Middle frontal gyrus (tissue), 1 donor: ENCODE data around the gene CPNE4.
"Not testable (repeated sequence)": the region's sequence is repeated elsewhere in the genome, so short reads cannot be mapped to it uniquely, and the experiment has no call there.

Experiments used
- DNase-seq: peaks from one replicate; pipeline ENCODE4 v3.0.0-alpha.2; 2015; ENCODE audit warnings: low spot score; ENCODE audit errors: extremely low spot score

Gene CPNE4

GRCh38 chr3:132034486-132035464 lies at the start of gene CPNE4:
Gene CPNE4 (minus strand): TSS chr3:132035014.
- DNase-seq, result peak; percentile 66

GRCh38 chr3:132083583-132084279 lies 48.9 kb upstream of the CPNE4 start:
- peak; percentile 16 for DNase-seq

- no peak for DNase-seq
Measured at GRCh38 chr3:132083159-132083558, 48.3 kb upstream of the CPNE4 start.

- DNase-seq, result no peak
Measured at GRCh38 chr3:132079147-132079546, 44.3 kb upstream of the CPNE4 start.

- DNase-seq, result no peak
Measured at GRCh38 chr3:132073771-132074170, 39.0 kb upstream of the CPNE4 start.

- DNase-seq, result no peak
Measured at GRCh38 chr3:132071043-132071442, 36.2 kb upstream of the CPNE4 start.

- no peak for DNase-seq
Measured at GRCh38 chr3:132064114-132064513, 29.3 kb upstream of the CPNE4 start.

- no peak for DNase-seq
Measured at GRCh38 chr3:132062535-132062934, 27.7 kb upstream of the CPNE4 start.

GRCh38 chr3:132055872-132056271 lies 21.1 kb upstream of the CPNE4 start:
- DNase-seq, result no peak

GRCh38 chr3:132047209-132047608 lies 12.4 kb upstream of the CPNE4 start:
- DNase-seq, result no peak

- DNase-seq, result not testable (repeated sequence)
Measured at GRCh38 chr3:132044874-132045273, 10.1 kb upstream of the CPNE4 start.

- DNase-seq, result no peak
Measured at GRCh38 chr3:132042681-132043080, 7.9 kb upstream of the CPNE4 start.

GRCh38 chr3:132038198-132038825 lies 3.5 kb upstream of the CPNE4 start:
- DNase-seq, result no peak

- DNase-seq, result no peak
Measured at GRCh38 chr3:132037581-132037980, 2.8 kb upstream of the CPNE4 start.

GRCh38 chr3:132037056-132037455 lies 2.2 kb upstream of the CPNE4 start:
- DNase-seq, result no peak

GRCh38 chr3:132034097-132034485 lies 723 bp downstream of the CPNE4 start:
- DNase-seq, result no peak

GRCh38 chr3:132033471-132033870 lies 1.3 kb downstream of the CPNE4 start:
- DNase-seq, result no peak

GRCh38 chr3:132032959-132033358 lies 1.9 kb downstream of the CPNE4 start:
- no peak for DNase-seq

- DNase-seq, result peak; percentile 62
Measured at GRCh38 chr3:132029182-132029902, 5.5 kb downstream of the CPNE4 start.

- no peak for DNase-seq
Measured at GRCh38 chr3:132022914-132023313, 11.9 kb downstream of the CPNE4 start.

GRCh38 chr3:132020058-132020457 lies 14.8 kb downstream of the CPNE4 start:
- no peak for DNase-seq
